NOMO-1 (cell line): ENCODE results near the gene HERC3.

Experiments
- DNase-seq, 2 experiments: peaks; one replicate each; lab custom pipeline; 2025; ENCODE audit not compliant: unreplicated experiment in 2 of 2; lab: John Stamatoyannopoulos, UW

Gene HERC3

GRCh38 chr4:88744609-88745008, 152.3 kb downstream of the HERC3 start:
- no peak for DNase-seq

GRCh38 chr4:88745175-88745574, 152.9 kb downstream of the HERC3 start:
- DNase-seq, result no peak

GRCh38 chr4:88745581-88746163, 153.4 kb downstream of the HERC3 start:
- no peak for DNase-seq

GRCh38 chr4:88746206-88746605, 153.9 kb downstream of the HERC3 start:
- DNase-seq, result no peak

GRCh38 chr4:88747351-88747750, 155.1 kb downstream of the HERC3 start:
- DNase-seq, result no peak

- DNase-seq, result no peak
These were observed 158.1 kb downstream of the HERC3 start for GRCh38 chr4:88750369-88750768.

- DNase-seq, result peak in 1 of 2 experiments; percentile 39
These were observed 159.2 kb downstream of the HERC3 start for GRCh38 chr4:88751258-88752075.

GRCh38 chr4:88752076-88752463, 159.8 kb downstream of the HERC3 start:
- no peak for DNase-seq

GRCh38 chr4:88752754-88753153, 160.5 kb downstream of the HERC3 start:
- DNase-seq, result peak in 1 of 2 experiments; percentile 9

- no peak for DNase-seq
These were observed 161.6 kb downstream of the HERC3 start for GRCh38 chr4:88753658-88754571.

GRCh38 chr4:88754796-88755195, 162.5 kb downstream of the HERC3 start:
- DNase-seq, result no peak

GRCh38 chr4:88755454-88755853, 163.2 kb downstream of the HERC3 start:
- no peak for DNase-seq

GRCh38 chr4:88756149-88756548, 163.9 kb downstream of the HERC3 start:
- peak; percentile 73 to 86 for DNase-seq

- no peak for DNase-seq
These were observed 164.8 kb downstream of the HERC3 start for GRCh38 chr4:88757067-88757466.

- no peak for DNase-seq
These were observed 165.5 kb downstream of the HERC3 start for GRCh38 chr4:88757776-88758175.
